Right lung (tissue), 5 donors: Measurements from ENCODE around the gene CCDC12. TPM values are rescaled to one million over a fixed set of nuclear protein-coding genes. Genes with fewer than 3 reads are reported as not detected.

ENCODE experiments used
- DNase-seq, 2 donors: peaks; one replicate each; pipeline ENCODE4 v3.0.0-alpha.2; 2013
- polyA plus RNA-seq, 5 donors: library from polyadenylated mRNA; unstranded; fragments of 120-200 nt; gene quantifications; one replicate each; pipeline versions ENCODE4 v1.2.1 to v1.2.3, GENCODE V29; 2013; ENCODE audit warnings: inconsistent platforms in 1 of 5, low replicate concordance in 1 of 5; ENCODE audit not compliant: insufficient read length in 5 of 5, insufficient read depth in 1 of 5

Gene CCDC12
- polyA plus RNA-seq, 5 donors, result 42.1 to 58.1 (median 50.8) TPM

DNA sequence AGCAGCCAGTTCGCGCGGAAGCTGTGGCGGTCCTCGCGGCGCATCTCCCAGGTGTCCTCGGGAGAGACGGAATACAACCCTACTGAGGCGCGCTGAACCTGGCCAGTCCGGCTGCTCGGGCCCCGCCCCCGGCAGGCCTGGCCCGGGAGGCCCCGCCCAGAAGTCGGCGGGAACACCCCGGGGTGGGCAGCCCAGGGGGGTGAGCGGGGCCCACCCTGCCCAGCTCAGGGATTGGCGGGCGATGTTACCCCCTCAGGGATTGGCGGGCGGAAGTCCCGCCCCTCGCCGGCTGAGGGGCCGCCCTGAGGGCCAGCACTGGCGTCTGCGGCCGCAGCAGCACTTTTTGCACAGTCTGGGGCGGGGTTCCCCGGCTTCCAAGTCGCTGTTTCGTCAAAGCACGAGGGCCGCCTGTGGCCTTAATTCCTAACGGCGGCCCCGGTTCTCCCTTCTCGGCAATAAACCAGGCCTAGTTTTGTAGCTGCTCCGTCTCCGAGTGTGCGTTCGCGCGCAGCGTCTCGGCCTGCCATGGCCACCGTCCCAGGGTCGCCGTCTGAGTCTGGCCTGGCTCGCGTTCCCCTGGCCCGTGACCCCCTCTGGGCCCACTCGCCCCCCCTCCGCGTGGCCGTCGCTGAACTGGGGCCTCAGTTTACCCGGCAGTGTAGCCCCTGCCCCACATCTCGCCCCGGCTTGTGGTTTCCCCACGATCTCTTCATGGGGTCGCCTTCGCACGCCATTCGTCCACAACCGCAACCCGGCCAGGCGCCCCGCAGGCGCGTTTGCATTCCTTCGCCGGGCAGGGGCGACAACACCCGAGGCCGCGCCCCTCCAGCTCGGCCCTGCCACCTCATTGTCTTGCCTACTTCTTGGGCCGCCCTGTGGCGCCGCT lies 32.9 kb upstream of the CCDC12 start:
- peak; percentile 91 to 92 for DNase-seq

DNA sequence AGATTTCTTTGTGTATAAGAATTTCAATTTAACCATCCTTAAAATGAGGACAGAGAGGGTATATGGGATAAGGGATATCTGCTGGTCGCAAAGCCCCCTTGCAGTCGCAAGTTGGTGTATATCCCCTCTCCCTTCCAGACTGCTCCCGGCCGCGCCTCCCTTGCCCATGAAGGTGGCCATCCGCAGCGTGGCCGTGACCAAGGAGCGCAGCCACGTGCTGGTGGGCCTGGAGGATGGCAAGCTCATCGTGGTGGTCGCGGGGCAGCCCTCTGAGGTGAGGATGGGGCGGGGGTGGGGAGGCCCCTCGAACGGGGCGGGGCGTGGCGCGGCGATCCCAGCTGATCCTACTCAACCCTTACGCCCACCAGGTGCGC lies 32.3 kb upstream of the CCDC12 start:
- no peak for DNase-seq

DNA sequence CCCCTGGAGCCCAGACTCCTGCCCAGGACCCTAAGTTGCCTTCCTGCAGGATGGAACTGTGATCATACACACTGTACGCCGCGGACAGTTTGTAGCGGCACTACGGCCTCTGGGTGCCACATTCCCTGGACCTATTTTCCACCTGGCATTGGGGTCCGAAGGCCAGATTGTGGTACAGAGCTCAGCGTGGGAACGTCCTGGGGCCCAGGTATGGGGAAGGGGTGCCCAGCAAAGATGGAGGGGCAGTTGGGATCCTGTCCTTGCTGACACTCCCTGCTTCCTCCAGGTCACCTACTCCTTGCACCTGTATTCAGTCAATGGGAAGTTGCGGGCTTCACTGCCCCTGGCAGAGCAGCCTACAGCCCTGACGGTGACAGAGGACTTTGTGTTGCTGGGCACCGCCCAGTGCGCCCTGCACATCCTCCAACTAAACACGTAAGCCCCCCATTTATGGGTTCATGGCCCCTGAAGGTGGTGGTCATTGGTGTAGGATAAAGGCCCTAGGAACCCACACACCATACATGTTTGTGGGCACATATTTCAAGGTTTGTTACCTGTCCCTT lies 31.8 kb upstream of the CCDC12 start:
- no peak for DNase-seq

DNA sequence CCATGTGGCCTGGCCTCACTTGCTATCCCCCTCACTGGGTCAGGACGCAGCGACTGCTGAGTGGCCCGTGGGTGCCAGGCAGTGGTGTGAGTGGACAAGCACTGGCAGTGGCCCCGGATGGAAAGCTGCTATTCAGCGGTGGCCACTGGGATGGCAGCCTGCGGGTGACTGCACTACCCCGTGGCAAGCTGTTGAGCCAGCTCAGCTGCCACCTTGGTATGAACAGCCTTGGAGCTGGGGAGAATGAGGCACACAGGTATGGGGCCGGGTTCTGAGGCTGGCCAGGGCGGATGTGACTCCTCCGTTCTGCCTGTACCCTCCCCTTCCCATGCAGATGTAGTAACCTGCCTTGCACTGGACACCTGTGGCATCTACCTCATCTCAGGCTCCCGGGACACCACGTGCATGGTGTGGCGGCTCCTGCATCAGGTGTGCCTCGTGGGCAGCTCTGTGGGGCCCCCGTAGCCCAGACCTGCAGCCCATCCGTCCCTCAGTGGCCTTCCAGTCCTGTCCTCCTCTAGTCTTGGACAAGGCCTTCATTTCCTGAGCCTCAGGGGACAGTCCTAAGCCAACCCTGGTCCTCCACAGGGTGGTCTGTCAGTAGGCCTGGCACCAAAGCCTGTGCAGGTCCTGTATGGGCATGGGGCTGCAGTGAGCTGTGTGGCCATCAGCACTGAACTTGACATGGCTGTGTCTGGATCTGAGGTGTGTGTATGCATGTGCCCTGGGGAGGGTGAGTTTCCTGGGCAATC lies 31.1 kb upstream of the CCDC12 start:
- DNase-seq, result no peak

DNA sequence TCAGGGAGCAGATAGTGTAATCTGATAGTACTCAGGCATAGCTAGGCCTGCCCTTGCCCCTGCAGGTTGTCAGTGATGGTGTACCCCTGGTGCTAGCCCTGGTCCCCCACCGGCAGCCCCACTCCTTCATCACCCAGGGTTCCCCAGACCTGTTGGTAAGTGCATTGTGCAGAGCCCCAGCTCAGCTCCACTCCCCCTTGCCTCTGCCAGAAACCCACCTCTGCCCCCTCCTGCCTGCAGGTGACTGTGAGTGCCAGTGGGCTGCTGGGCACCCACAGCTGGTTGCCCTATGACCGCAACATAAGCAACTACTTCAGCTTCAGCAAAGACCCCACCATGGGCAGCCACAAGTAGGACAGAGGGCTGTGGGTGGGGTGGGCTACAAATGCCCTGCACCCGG lies 30.5 kb upstream of the CCDC12 start:
- no peak for DNase-seq

DNA sequence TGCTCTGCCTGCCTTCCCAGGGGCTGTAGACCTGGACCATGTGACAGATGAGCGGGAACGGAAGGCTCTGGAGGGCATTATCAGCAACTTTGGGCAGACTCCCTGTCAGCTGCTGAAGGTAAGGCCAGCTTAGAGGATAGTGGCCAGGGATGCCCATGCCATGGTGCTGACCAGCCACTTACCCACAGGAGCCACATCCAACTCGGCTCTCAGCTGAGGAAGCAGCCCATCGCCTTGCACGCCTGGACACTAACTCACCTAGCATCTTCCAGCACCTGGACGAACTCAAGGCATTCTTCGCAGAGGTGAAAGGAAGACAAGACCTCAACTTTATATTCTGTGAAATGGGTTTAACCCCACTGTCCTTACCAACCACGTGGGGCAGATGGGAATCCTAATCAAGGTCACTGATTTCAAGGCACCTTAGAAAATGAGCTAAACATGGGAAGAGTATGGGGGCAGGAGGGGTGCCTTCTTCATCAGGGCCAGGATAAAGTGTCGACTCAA lies 29.7 kb upstream of the CCDC12 start:
- no peak for DNase-seq

DNA sequence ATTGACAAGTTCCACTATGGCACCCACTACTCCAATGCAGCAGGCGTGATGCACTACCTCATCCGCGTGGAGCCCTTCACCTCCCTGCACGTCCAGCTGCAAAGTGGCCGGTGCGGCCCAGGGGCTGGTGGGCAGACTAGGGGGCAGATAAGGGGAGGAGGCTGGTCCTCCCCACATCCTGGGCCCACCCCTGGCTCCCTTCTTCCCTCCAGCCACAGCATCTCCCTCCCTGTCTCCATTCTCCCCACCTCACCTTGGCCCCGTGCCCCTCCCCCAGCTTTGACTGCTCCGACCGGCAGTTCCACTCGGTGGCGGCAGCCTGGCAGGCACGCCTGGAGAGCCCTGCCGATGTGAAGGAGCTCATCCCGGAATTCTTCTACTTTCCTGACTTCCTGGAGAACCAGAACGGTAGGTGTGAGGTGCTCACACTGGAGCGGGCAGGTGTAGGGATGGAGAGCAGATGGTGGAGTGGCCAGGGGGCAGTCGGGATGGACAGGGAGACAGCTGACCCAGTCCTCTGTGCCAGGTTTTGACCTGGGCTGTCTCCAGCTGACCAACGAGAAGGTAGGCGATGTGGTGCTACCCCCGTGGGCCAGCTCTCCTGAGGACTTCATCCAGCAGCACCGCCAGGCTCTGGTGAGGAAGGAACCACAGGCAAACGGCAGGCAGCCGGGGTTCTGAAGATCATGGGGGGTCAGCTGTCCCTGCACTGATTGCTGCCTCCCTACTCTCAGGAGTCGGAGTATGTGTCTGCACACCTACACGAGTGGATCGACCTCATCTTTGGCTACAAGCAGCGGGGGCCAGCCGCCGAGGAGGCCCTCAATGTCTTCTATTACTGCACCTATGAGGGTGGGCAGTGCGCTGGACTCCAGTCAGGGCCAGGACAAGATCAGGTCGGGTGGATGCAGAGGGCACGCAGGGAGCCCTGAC lies 28.9 kb upstream of the CCDC12 start:
- no peak for DNase-seq

DNA sequence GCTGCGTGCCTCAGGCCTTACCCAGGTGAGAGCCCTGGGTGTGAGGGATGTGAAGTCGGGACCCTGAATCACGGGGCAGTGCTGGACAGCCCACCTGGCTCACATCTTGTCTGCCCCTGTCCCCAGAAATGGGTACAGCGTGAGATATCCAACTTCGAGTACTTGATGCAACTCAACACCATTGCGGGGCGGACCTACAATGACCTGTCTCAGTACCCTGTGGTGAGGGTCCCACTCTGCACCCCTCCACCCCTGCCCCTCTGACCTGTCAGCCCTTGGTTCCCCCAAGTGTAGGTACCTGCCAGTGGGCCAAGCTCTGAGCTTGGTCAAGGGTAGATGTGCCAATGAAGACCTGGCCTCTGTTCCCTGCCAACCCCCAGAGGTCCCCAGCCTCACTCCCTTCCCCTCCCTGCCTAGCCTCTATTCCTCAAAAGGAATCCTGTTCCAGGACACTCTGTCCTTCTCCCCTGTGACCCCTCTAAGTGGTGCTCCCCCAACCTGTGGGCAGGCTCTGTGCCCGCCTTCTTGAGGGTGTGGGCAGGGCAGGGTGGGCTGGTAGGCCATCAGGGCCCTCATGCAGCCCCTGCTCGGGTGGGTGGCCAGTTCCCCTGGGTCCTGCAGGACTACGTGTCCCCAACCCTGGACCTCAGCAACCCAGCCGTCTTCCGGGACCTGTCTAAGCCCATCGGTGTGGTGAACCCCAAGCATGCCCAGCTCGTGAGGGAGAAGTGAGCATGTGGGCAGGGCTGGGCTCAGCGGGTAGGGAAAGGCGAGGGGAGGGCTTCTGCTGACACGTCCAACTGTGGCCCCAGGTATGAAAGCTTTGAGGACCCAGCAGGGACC lies 28.0 kb upstream of the CCDC12 start:
- DNase-seq, result no peak

DNA sequence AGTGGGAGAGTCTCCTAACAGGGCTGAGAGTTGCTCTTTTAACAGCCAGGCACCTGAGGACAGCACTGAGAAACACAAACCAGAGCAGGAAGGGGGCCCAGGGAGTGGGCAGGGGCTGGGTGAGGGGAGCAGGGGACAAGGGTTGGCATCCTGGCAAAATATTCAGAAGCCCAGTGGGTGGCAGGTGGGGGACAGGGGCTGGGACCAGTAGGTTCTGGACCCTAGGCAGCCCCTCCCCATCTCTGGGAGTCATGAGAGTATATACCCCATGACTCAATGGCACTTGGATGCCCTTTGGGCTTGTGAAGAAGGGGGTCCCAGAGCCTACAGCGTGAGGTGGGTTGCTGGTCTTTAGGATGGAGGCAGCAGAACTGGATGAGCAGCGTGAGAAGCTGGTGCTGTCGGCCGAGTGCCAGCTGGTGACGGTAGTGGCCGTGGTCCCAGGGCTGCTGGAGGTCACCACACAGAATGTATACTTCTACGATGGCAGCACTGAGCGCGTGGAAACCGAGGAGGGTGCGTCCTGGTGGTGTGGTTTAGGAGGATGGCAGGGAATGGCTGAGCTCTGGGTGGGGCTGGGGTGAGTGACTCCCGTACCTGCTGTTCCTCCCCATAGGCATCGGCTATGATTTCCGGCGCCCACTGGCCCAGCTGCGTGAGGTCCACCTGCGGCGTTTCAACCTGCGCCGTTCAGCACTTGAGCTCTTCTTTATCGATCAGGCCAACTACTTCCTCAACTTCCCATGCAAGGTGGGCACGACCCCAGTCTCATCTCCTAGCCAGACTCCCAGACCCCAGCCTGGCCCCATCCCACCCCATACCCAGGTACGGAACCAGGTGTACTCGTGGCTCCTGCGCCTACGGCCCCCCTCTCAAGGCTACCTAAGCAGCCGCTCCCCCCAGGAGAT lies 27.2 kb upstream of the CCDC12 start:
- DNase-seq, result no peak

DNA sequence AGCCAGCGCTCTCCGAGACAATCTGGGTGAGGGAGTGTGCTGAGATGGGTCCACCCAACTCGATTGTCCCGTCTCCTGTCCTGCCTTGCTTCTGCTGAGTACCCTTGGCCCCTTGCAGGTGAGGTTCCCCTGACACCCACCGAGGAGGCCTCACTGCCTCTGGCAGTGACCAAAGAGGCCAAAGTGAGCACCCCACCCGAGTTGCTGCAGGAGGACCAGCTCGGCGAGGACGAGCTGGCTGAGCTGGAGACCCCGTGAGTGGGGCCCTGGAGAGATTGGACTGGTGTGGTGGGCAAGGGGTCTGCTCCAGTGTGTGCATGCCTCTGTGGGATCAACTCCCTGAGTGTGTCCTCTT lies 26.5 kb upstream of the CCDC12 start:
- DNase-seq, result no peak

DNA sequence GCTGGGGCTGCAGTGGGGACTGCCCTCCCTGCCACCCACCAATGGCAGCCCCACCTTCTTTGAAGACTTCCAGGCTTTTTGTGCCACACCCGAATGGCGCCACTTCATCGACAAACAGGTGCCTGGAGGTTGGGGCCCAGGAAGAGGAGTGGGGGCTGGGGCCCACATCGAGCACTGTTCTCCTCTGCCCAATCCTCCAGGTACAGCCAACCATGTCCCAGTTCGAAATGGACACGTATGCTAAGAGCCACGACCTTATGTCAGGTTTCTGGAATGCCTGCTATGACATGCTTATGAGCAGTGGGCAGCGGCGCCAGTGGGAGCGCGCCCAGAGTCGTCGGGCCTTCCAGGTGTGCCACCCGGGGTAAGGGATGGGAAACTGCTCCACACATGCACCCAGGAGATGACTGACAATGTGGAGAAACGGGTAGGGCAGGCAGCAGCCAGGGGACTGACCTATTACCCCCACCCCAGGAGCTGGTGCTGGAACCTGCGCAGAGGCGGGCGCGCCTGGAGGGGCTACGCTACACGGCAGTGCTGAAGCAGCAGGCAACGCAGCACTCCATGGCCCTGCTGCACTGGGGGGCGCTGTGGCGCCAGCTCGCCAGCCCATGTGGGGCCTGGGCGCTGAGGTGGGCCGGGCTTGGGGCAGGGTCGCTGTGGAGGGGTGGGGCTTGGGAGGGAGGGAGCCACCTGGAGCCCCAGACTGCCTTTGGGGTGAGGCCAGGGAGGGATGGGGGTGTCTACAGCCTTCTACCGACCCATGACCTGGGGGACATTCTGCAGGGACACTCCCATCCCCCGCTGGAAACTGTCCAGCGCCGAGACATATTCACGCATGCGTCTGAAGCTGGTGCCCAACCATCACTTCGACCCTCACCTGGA lies 25.9 kb upstream of the CCDC12 start:
- DNase-seq, result no peak

DNA sequence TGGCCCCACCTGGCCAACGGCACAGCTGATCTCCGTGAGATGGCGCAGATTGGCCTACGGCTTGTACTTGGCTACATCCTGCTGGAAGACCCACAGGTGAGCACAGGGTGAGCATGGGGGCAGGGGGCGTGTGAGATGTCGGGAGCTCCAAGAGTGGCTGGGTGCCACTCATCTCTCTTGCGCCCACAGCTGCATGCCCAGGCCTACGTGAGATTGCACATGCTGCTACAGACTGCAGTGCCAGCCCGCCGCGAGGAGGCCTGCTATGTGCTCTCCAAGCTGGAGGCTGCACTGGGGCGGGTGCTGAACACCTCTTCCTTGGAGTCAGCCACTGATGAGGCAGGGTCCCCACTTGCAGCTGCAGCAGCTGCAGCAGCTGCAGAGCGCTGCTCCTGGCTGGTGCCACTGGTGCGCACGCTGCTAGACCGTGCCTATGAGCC lies 25.2 kb upstream of the CCDC12 start:
- no peak for DNase-seq

DNA sequence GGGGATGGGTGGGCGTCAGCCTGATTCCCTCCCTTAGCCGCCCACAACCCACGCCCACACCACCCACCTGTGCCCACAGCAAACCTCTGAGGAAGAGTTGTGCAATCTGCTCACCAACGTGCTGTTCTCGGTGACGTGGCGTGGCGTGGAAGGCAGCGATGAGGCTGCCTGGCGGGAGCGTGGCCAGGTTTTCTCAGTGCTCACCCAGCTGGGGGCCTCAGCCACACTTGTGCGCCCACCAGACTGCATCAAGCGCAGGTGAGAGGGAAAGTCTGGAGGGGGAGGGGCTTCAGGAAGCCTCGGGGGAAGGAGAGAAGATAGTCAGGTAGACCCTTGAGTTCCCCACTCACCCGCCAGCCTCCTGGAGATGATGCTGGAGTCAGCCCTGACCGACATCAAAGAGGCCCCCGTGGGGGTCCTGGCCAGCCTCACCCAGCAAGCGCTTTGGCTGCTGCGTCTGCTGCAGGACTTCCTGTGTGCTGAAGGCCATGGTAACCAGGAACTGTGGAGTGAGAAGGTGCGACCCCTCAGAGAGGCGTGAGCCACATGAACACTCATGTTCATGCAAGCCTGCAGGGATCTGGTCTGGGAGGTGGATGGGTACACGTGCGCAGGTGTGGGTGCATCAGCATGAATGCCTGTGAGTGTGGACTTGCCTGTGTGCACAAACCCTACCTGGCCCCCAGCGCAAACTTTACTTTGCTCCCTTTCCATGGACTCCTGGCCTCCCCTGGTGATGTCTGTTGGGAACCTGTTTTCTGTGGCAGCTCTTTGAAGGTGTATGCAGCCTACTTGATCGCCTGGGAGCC lies 24.6 kb upstream of the CCDC12 start:
- DNase-seq, result no peak

DNA sequence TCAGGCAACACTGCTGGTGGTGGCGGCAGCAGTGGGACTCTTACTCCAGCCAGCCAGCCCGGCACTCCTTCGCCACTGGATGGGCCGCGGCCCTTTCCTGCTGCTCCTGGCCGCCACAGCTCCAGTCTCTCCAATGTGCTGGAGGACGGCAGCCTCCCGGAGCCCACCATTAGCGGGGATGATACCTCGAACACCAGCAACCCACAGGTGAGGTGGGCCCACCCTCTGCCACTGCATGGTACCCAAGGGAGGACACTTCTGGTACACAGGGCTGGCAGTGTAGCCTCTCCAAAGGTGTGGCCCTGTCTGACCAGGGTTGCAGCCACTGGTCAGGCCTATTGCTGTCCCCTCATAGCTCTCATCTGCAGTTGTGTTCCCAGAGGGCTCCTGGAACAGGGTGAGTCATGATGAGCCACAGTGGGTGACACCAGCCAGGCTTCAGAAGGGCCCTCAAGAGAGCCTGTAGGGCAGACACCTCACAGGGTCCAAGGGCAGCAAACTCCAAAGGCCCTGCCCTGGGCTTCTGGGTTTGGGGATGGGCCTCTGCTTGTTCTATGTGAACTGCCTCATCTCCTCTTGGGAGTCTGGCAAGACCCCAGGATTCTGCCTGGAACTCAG lies 23.8 kb upstream of the CCDC12 start:
- DNase-seq, result no peak

DNA sequence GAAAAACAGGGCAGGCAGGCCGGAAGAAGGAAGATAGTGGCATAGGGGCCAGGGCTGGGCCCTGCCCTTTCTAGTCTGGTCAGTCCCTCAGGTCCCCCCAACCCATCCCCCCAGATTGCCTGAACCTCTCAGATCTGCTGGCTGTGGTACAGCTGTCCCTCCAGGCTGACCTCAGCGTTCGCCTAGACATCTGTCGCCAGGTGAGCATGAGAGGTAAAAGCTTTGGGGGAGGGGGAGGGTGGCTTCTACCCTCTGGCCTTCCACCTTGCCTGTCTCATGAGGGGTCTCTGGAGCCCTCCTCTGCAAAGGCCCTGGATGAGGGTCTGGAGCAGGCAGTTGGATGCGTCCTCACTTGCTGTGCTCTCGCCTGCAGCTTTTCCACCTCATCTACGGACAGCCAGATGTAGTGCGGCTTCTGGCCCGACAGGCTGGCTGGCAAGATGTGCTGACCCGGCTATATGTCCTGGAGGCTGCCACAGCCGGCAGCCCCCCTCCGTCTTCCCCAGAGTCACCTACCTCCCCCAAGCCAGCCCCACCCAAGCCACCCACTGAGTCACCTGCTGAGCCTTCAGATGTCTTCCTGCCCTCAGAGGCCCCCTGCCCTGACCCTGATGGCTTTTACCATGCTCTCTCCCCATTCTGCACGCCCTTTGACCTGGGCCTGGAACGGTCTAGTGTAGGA lies 23.1 kb upstream of the CCDC12 start:
- DNase-seq, result no peak

DNA sequence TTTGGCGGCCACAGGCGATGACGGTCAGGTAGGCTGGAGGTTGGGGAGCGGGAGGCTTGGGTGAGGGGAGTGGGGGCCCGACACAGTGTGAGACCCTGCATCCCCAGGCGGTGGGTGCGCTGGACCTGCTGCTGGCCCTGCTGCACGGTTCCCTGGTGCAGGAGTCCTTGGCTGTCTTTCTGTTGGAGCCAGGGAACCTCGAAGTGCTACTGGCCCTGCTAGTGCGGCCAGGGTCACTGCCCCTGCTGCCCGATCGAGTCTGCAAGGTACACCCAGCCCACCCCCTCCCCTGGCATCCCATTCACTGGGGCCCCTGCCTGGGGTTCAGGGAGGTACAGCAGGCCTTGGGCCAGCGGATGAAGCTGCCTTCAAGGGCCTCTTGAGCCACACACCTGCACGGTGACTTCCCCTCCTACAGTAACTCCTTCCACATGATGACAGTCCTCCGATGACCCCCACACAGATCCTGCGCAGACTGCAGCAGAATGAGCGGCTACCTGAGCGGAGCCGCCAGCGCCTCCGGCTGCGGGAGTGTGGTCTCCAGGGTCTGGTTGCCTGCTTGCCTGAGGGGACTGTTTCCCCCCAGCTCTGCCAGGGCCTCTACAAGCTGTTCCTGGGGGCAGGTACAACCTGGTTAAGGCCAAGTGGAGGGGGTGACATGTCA lies 22.4 kb upstream of the CCDC12 start:
- DNase-seq, result no peak
